Stomach (tissue), 4 donors: ENCODE measurements around the gene NPAS3.

ENCODE experiments used
- EP300 ChIP-seq: sonication (generic); formaldehyde crosslinking; IDR thresholded peaks from one replicate; pipeline ENCODE4 v1.6.1; 2017; ENCODE audit warnings: antibody characterized with exemption
- POLR2A ChIP-seq, 4 donors: fragments of 450-650 bp; IDR thresholded peaks; one replicate each; pipeline ENCODE4 v1.6.1; 2016; ENCODE audit warnings: antibody characterized with exemption in 4 of 4, control low read depth in 2 of 4, mild to moderate bottlenecking in 1 of 4, moderate library complexity in 1 of 4
- TF ChIP-seq, protein P1 (sequence below), 7 experiments: fragments of 450-650 bp in 4 of 7; fragments of 200-600 bp in 3 of 7; sonication (generic) in 3 of 7; IDR thresholded peaks; one replicate each; pipeline ENCODE4 v1.5.1; 2016 to 2019; ENCODE audit warnings: antibody characterized with exemption in 7 of 7, control low read depth in 2 of 7, mild to moderate bottlenecking in 1 of 7

DNA sequence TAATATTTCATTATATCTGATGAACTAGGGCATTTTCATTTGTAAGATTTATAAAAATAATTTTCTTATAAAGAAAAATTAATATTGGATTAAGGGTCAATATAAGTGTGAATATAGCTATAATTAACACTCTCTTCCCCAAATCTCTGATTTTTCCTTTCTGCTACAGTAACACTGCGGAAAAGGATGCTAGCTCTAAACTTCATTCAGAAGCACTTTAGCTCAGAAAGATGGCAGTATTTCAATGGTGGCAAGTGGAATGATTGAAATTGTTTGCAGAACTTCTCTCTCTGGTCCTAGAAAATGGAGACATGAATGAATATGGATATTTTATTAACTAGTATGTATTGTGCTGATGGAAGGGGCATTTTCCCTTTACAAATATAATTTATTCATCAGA is 8.4 kb downstream of the NPAS3 start:
- TF ChIP-seq, protein P1, sequence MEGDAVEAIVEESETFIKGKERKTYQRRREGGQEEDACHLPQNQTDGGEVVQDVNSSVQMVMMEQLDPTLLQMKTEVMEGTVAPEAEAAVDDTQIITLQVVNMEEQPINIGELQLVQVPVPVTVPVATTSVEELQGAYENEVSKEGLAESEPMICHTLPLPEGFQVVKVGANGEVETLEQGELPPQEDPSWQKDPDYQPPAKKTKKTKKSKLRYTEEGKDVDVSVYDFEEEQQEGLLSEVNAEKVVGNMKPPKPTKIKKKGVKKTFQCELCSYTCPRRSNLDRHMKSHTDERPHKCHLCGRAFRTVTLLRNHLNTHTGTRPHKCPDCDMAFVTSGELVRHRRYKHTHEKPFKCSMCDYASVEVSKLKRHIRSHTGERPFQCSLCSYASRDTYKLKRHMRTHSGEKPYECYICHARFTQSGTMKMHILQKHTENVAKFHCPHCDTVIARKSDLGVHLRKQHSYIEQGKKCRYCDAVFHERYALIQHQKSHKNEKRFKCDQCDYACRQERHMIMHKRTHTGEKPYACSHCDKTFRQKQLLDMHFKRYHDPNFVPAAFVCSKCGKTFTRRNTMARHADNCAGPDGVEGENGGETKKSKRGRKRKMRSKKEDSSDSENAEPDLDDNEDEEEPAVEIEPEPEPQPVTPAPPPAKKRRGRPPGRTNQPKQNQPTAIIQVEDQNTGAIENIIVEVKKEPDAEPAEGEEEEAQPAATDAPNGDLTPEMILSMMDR (IDR thresholded peaks at IDR 0.05), result no peak
- TF ChIP-seq POLR2A (IDR thresholded peaks at IDR 0.05), result no peak
- TF ChIP-seq EP300, result no peak
